ENCODE measurements around the gene DNAJC22.
"Not testable (repeated sequence)": the region's sequence is repeated elsewhere in the genome, so short reads cannot be mapped to it uniquely, and the experiment has no call there.

Gene DNAJC22

GRCh38 chr12:49346659-49347310 lies at the start of gene DNAJC22:
TSS of gene DNAJC22 (plus strand) at chr12:49346888. CDS start at chr12:49348873, 1,985 bp downstream.
- DNase-seq, result peak; percentile 54
- in situ Hi-C loops (cut with HindIII; ENCODE audit: low pct_ligation_motif_present, low pct_unique_long_range_greater_than_20kb, low sequenced_read_pairs), result no loop called here

DNA sequence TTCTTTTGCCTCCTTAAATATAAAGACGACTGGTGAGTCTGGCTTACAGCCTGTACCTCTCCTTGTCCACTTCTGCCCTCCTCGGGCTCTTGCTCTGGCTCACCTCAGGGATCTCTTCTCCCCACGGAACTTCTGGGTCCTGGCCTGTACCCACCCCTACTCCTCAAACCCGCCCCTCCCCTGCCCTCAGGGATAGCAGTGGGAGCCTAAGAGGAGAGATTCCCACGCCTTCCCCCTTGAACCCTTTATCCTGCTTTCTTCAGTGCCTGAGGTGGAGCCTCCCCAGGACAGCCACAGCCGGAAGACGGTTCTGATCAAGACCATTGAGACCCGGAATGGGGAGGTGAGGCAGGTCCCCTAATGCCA lies 49.0 kb upstream of the DNAJC22 start:
- in situ Hi-C loops (cut with HindIII; ENCODE audit: low pct_ligation_motif_present, low pct_unique_long_range_greater_than_20kb, low sequenced_read_pairs), result no loop called here
- no peak for DNase-seq

DNA sequence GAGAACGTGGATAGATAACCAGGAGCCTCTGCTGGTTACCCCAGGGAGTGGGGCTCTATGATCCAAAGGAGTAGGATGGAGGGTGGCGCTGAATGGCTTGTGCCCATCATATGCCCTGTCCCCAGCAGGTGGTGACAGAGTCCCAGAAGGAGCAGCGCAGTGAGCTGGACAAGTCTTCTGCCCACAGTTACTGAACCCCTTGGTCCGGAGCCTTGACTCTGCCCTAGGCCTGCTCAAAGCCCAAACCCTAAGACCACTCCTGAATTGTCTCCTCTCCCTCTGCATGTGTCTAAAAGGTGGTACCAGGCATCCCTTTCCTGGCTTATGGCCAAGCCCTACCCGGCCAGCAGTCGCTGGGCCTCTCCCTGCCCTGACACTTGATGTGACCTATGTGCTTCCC lies 48.5 kb upstream of the DNAJC22 start:
- in situ Hi-C loops (cut with HindIII; ENCODE audit: low pct_ligation_motif_present, low pct_unique_long_range_greater_than_20kb, low sequenced_read_pairs), result no loop called here

DNA sequence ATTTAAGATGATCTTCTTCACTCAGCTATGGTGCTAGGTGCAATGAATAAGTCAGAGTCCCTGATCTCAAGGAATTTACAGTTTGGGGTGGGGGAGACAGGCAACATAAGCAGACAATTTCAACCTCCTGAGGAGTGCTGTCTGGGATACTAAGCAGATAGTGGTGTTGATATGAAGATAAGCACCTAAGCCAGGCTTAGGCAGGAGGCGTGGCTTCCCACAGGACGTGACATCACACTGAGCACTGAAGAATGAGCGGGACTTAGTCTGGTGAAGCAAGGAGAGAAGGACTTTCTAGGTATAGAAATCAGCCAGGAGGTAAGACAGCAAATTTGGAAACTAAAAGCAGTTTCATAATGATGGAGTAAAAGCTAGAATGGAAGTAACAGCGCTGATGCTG lies 44.9 kb upstream of the DNAJC22 start:
- in situ Hi-C loops (cut with HindIII; ENCODE audit: low pct_ligation_motif_present, low pct_unique_long_range_greater_than_20kb, low sequenced_read_pairs), result no loop called here
- no peak for DNase-seq

More for the DNA sequence above, 48.5 kb upstream of the DNAJC22 start:
- no peak for DNase-seq

DNA sequence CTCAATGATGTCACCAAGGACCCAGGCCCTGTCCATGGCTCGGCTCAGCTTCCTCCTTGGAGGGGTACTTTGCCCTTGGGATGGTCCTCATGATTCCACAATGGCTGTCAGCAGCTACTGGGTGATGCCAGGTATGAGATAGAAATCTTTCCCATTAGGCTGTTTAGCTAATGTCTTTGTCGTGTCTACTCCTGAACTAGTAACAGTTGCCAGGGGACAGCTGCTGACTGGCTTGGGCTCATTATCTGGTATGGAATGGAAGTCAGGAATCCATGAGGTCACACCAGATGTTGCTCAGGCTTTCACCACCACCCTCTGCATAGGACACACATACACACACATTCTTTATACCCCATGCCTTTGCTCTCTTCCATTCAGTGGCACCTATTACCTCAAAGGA lies 42.5 kb upstream of the DNAJC22 start:
- in situ Hi-C loops (cut with HindIII; ENCODE audit: low pct_ligation_motif_present, low pct_unique_long_range_greater_than_20kb, low sequenced_read_pairs), result no loop called here
- no peak for DNase-seq

- DNase-seq, result no peak
- in situ Hi-C loops (cut with HindIII; ENCODE audit: low pct_ligation_motif_present, low pct_unique_long_range_greater_than_20kb, low sequenced_read_pairs), result no loop called here
These were observed 40.8 kb upstream of the DNAJC22 start for GRCh38 chr12:49305762-49306510.

DNA sequence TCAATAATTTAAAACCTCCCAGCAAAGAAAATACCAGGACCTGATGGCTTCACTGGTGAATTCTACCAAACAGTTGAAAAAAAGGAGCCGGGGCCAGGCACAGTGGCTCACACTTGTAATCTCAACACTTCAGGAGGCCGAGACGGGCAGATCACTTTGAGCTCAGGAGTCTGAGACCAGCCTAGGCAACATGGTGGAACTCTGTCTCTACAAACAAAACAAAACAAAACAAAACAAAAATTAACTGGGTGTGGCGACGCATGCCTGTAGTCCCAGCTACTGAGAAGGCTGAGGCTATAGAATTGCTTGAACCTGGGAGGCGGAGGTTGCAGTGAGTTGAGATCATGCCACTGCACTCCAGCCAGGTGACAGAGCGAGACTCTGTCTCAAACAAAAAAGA lies 37.3 kb upstream of the DNAJC22 start:
- in situ Hi-C loops (cut with HindIII; ENCODE audit: low pct_ligation_motif_present, low pct_unique_long_range_greater_than_20kb, low sequenced_read_pairs), result no loop called here
- DNase-seq, result no peak

DNA sequence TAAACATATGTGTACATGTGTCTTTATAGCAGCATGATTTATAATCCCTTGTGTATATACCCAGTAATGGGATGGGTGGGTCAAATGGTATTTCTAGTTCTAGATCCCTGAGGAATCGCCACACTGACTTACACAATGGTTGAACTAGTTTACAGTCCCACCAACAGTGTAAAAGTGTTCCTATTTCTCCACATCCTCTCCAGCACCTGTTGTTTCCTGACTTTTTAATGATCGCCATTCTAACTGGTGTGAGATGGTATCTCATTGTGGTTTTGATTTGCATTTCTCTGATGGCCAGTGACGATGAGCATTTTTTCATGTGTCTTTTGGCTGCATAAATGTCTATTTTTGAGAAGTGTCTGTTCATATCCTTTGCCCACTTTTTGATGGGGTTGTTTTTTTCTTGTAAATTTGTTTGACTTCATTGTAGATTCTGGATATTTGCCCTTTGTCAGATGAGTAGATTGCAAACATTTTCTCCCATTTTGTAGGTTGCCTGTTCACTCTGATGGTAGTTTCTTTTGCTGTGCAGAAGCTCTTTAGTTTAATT lies 36.2 kb upstream of the DNAJC22 start:
- DNase-seq; in situ Hi-C loops (cut with HindIII; ENCODE audit: low pct_ligation_motif_present, low pct_unique_long_range_greater_than_20kb, low sequenced_read_pairs): not testable (repeated sequence)

GRCh38 chr12:49314811-49315210 lies 31.9 kb upstream of the DNAJC22 start:
- in situ Hi-C loops (cut with HindIII; ENCODE audit: low pct_ligation_motif_present, low pct_unique_long_range_greater_than_20kb, low sequenced_read_pairs), result no loop called here
- DNase-seq, result no peak

GRCh38 chr12:49317118-49317517 lies 29.6 kb upstream of the DNAJC22 start:
- in situ Hi-C loops (cut with HindIII; ENCODE audit: low pct_ligation_motif_present, low pct_unique_long_range_greater_than_20kb, low sequenced_read_pairs), result not testable (repeated sequence)

DNA sequence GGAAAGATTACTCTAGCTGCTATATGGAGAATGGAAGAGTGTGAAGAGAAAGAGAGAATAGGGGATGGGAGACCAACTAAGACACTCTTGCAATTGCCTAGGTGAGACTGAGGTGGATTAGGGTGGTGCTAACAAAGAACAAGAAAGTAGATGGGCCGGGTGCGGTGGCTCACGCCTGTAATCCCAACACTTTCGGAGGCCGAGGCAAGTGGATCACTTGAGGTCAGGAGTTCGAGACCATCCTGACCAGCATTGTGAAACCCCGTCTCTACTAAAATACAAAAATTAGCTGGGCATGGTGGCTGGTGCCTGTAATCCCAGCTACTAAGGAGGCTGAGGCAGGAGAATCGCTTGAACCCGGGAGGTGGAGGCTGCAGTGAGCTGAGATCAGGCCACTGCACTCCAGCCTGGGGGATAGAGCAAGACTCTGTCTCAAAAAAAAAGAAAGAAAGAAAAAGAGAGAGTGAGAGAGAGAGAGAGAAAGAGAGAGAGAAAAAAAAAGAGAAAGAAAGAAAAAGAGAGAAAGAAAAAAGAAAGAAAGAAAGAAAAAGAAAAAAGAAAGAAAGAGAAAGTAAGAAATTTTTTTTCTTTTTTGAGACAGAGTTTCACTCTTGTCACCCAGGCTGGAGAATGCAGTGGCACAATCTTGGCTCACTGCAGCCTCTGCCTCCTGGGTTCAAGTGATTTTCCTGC lies 26.1 kb upstream of the DNAJC22 start:
- in situ Hi-C loops (cut with HindIII; ENCODE audit: low pct_ligation_motif_present, low pct_unique_long_range_greater_than_20kb, low sequenced_read_pairs); DNase-seq: not testable (repeated sequence)

More at GRCh38 chr12:49317118-49317517, 29.6 kb upstream of the DNAJC22 start:
- not testable (repeated sequence) for DNase-seq

DNA sequence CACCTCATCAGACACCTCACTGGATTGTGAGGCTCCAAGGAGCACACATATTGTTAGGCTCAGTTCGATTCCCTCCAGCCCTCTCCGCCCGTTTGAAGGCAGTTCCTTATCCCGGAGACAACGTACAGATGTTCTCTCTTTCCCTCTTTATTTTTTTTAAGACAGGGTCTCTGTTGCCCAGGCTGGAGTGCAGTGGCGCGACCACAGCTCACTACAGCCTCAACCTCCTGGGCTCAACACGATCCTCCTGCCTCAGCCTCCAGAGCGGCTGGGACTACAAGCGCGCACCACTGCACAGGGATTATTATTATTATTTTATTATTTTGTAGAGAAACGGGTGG lies 24.4 kb upstream of the DNAJC22 start:
- in situ Hi-C loops (cut with HindIII; ENCODE audit: low pct_ligation_motif_present, low pct_unique_long_range_greater_than_20kb, low sequenced_read_pairs), result no loop called here
- no peak for DNase-seq

GRCh38 chr12:49322708-49323523 lies 23.8 kb upstream of the DNAJC22 start, which contains the start of gene TROAP:
TSS of gene TROAP (plus strand) at chr12:49323255. CDS start at chr12:49323609, 354 bp downstream.
- peak; percentile 100 for DNase-seq

GRCh38 chr12:49323524-49324097 lies 23.1 kb upstream of the DNAJC22 start:
- no peak for DNase-seq
- in situ Hi-C loops (cut with HindIII; ENCODE audit: low pct_ligation_motif_present, low pct_unique_long_range_greater_than_20kb, low sequenced_read_pairs), result no loop called here

More at GRCh38 chr12:49322708-49323523, 23.8 kb upstream of the DNAJC22 start, which contains the start of gene TROAP:
- in situ Hi-C loops (cut with HindIII; ENCODE audit: low pct_ligation_motif_present, low pct_unique_long_range_greater_than_20kb, low sequenced_read_pairs), result no loop called here

DNA sequence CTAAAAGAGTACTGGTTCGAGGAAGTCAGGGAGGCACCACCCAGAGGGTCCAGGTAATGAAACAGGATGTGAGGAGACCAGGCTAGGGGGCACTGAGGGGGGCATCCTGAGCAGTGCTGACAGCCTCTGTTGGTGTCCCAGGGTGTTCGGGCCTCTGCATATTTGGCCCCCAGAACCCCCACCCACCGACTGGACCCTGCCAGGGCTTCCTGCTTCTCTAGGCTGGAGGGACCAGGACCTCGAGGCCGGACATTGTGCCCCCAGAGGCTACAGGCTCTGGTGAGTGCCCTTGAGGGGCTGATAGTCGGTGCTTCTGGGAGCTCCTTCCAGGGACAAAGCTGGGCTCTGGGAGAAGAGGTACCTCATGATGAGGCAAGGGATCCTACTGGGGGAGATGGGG lies 21.1 kb upstream of the DNAJC22 start:
- in situ Hi-C loops (cut with HindIII; ENCODE audit: low pct_ligation_motif_present, low pct_unique_long_range_greater_than_20kb, low sequenced_read_pairs), result no loop called here
- DNase-seq, result no peak

DNA sequence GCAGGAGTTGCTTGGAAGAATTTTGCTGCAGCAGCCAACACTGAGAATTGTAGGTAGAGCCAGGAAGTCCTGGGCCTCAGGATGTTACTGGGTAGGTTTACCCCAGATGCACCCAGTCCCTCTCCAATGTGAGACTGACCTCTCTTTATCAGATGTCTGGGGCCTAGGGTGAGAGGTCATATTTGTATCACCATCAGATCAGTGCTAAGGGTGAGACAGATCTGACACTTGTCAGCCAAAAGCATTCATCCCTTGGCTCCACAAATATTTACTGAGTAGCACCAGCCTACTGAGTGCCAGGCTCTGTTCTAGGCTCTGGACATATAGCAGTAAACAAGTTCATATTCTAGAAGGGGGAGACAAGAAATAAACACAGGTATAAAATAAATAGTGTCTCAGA lies 19.3 kb upstream of the DNAJC22 start:
- in situ Hi-C loops (cut with HindIII; ENCODE audit: low pct_ligation_motif_present, low pct_unique_long_range_greater_than_20kb, low sequenced_read_pairs), result no loop called here
- no peak for DNase-seq

DNA sequence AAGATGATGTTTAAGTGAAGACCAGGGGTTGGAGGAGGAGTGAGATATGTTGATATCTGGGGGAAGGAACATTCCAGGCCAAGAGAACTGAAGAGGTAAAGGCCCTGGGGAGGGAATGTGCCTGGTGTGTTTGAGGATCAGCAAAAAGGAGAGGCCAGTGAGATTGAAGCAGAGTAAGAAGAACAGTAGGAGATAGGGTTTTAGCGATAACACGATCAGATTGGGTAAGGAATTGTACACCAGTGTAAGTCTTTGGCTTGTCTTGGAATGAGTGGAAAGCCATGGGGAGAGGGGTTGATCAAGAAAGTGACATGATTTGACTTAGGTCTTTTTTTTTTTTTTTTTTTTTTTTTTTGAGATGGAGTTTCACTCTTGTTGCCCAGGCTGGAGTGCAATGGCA lies 18.8 kb upstream of the DNAJC22 start:
- no peak for DNase-seq
- in situ Hi-C loops (cut with HindIII; ENCODE audit: low pct_ligation_motif_present, low pct_unique_long_range_greater_than_20kb, low sequenced_read_pairs), result no loop called here

- in situ Hi-C loops (cut with HindIII; ENCODE audit: low pct_ligation_motif_present, low pct_unique_long_range_greater_than_20kb, low sequenced_read_pairs), result no loop called here
- no peak for DNase-seq
These were observed 17.9 kb upstream of the DNAJC22 start for GRCh38 chr12:49328816-49329215.

Data from ACHN (cell line).